B cell (primary cell): ENCODE measurements around the gene MAP4K4.

Source experiments
- CTCF ChIP-seq: fragments of 200-600 bp; IDR thresholded peaks from one replicate; pipeline ENCODE4 v1.8.0; 2022; ENCODE audit warnings: antibody characterized with exemption, mild to moderate bottlenecking
- EZH2 ChIP-seq: IDR thresholded peaks from 2 replicates; pipeline ENCODE4 v1.6.1; 2012; ENCODE audit warnings: borderline replicate concordance, low read depth, mild to moderate bottlenecking, moderate library complexity, low read length; ENCODE audit not compliant: insufficient read depth, poor library complexity, severe bottlenecking

DNA sequence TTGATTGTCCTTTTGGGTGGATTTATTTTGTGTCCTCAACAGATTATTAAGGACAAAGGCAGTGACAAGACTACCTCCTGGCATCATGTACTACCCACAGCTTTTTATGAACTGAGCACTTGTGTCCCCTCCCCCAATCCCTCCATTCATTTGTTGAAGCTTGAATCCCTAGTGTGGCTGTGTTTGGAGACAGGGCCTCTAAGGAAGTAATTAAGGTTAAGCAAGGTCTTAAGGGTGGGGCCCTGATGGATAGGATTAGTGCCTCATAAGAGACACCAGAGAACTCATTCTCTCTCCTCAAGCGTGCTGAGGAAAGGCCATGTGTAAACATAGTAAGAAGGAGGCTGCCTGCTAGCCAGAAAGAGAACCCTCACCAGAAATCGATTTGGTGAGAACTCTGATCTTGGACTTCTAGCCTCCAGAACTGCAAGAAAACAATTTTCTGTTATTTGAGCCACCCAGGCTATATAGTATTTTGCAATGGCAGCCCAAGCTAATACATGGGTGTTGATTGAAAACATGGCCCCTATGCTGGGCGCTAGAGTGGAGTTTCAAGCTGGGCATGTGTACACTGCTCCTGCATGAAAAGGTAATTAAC lies 3.4 kb upstream of the MAP4K4 start:
- TF ChIP-seq CTCF: no peak
- no peak for TF ChIP-seq EZH2
